Heart left ventricle (tissue), 16 donors: ENCODE results near the gene PRKG1. TPM values are rescaled to one million over a fixed set of nuclear protein-coding genes. Genes with fewer than 3 reads are reported as not detected.
"Not testable (repeated sequence)": the region's sequence is repeated elsewhere in the genome, so short reads cannot be mapped to it uniquely, and the experiment has no call there.

Source experiments
- ATAC-seq, 4 donors: fragments of 200-7000 bp; cut with Tn5 transposase; one replicate each; pipeline ENCODE4 v1.9.1; 2020 to 2022; ENCODE audit warnings: moderate library complexity in 4 of 4, mild to moderate bottlenecking in 3 of 4, moderate number of reproducible peaks in 1 of 4
- DNase-seq, 5 donors: peaks; one replicate each; pipeline ENCODE4 v3.0.0-alpha.2; 2020
- H3K27ac ChIP-seq, 12 donors: fragments of 200-600 bp; sonication (generic) in 4 of 12; one replicate each; pipeline versions ENCODE4 v1.5.0 to v1.8.0; 2016 to 2022; ENCODE audit warnings: mild to moderate bottlenecking in 2 of 12
- H3K27me3 ChIP-seq, 9 donors: fragments of 200-600 bp; sonication (generic) in 2 of 9; one replicate each; pipeline versions ENCODE4 v1.5.1 to v1.8.0; 2016 to 2022; ENCODE audit warnings: mild to moderate bottlenecking in 3 of 9
- H3K36me3 ChIP-seq, 9 donors: fragments of 200-600 bp; sonication (generic) in 2 of 9; one replicate each; pipeline versions ENCODE4 v1.5.0 to v1.8.0; 2018 to 2022; ENCODE audit warnings: mild to moderate bottlenecking in 2 of 9
- H3K4me1 ChIP-seq, 12 donors: fragments of 200-600 bp; sonication (generic) in 4 of 12; one replicate each; pipeline versions ENCODE4 v1.5.0 to v1.8.0; 2016 to 2022; ENCODE audit warnings: mild to moderate bottlenecking in 3 of 12
- H3K4me3 ChIP-seq, 12 donors: fragments of 200-600 bp; sonication (generic) in 4 of 12; one replicate each; pipeline versions ENCODE4 v1.5.0 to v1.8.0; 2017 to 2022; ENCODE audit warnings: mild to moderate bottlenecking in 9 of 12, moderate library complexity in 4 of 12
- H3K9me3 ChIP-seq, 12 donors: fragments of 200-600 bp; sonication (generic) in 4 of 12; one replicate each; pipeline versions ENCODE4 v1.5.0 to v1.8.0; 2016 to 2022; ENCODE audit warnings: mild to moderate bottlenecking in 1 of 12
- CTCF ChIP-seq, 12 donors: fragments of 200-600 bp; sonication (generic) in 4 of 12; IDR thresholded peaks; one replicate each; pipeline versions ENCODE4 v1.5.0 to v1.8.0; 2018 to 2022; ENCODE audit warnings: antibody characterized with exemption in 12 of 12, mild to moderate bottlenecking in 5 of 12
- POLR2A ChIP-seq, 2 donors: fragments of 450-650 bp; IDR thresholded peaks; one replicate each; pipeline ENCODE4 v1.6.1; 2017; ENCODE audit warnings: antibody characterized with exemption in 2 of 2, mild to moderate bottlenecking in 2 of 2, moderate library complexity in 2 of 2
- WGBS, 4 donors: extraction: QIAGEN DNeasy Blood & Tissue Kit in 2 of 4; methylation state at CpG; one replicate each; pipeline versions ENCODE4 v1.1.5 to v1.1.7; 2013 to 2018; 5-methylcytosine and 5-hydroxymethylcytosine counted together
- intact Hi-C, 10 donors: fragments of 100-400 bp; cut with DNase I; formaldehyde crosslinking; loops; one replicate each; pipeline versions ENCODE4 v1.11.1 to v1.14.2; 2022
- polyA plus RNA-seq, 2 donors: library from polyadenylated mRNA; stranded (reverse); fragments of 200-250 nt; gene quantifications; one replicate each; pipeline ENCODE4 v1.2.3, GENCODE V29; 2013
- total RNA-seq, 9 donors: library from RNA; depleted of rRNA in 2 of 9; stranded (reverse); fragments of >200 nt in 2 of 9; fragmentation: NEBNext Ultra II Directional in 3 of 9; extraction: Animal tissue kit (Norgen Biotek cat#: 25700) in 3 of 9; gene quantifications; one replicate each; pipeline versions ENCODE4 v1.1.0 to v1.2.4, GENCODE V29; 2016 to 2023
- donor health status: ischemic (EF 13 %, LVEDD 7.1; RV severe dilation, severe dysfunction).
- donor health status: healthy with polysubstance abuse.
- donor health status: DM: no; HTN: yes; CAD: no.
- donor health status: DM: no; HTN: no; CAD: no.
- donor health status: ischemic (EF 25% LVEDD 6.9; RV normal size, moderate dysfunction).
- donor health status: ischemic (EF 25% LVEDD 5.7; RV mildly dilated, moderate dysfunction).
- donor health status: healthy.
- donor health status: DM: yes; HTN: yes; CAD: no.
- donor health status: ischemic (EF 35%, LVEDD 5.7; RV mildly dilated, moderate dysfunction).
- donor health status: nonischemic (EF 11% LVEDD 7.7; RV severe dilation, severe dysfunction).
- donor health status: DM: yes; HTN: yes; CAD: no.
- donor health status: PGD.
- donor health status: ischemic (EF 29% LVEDD 5.4; RV normal size, mild dysfunction).
- donor health status: nonischemic (EF 23%, LVEDD 6.1; RV moderate dilation, normal function).

Gene PRKG1
- total and polyA plus RNA-seq, 11 donors, result 5.5 to 37.3 (median 29.3) TPM

DNA sequence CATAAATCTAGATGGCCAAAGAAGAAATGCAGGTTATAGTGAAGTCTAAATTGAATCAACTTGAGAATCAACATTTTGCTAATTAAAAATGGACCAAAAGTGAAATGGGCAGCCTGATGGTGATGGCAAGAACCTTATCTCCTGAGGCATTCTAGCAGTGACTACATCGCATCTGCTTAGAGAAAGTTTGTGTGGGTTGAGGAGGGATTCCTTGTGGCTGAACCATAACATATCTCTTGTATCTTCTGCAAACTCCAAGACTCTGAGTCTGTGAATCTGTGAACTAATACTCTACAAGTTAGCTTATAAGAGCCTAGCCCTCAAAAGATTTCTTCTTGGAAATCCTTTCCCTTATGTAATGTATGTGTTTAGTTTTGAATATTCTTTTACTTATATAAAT lies 85.6 kb downstream of the PRKG1 start:
- intact Hi-C loops, result no loop called here
- no peak for TF ChIP-seq CTCF (IDR thresholded peaks at IDR 0.05)
- no peak for TF ChIP-seq POLR2A (IDR thresholded peaks at IDR 0.05)
- H3K27ac ChIP-seq, result no peak overlapping the region
- H3K4me3 ChIP-seq, result no peak overlapping the region
- H3K27me3 ChIP-seq, result no peaks in the 10 kb centered on the region
- DNase-seq (no peak), ATAC-seq (no peak)
- no peaks in the 10 kb centered on the region for H3K9me3 ChIP-seq
- 74 to 92% (median 88%) methylated on average over 1 of the region's 1 CpG for WGBS, 4 donors
- H3K36me3 ChIP-seq, result no peaks in the 10 kb centered on the region
- peaks cover 0 to 15% (median 10%) of the 10 kb centered on the region in 12 donors for H3K4me1 ChIP-seq

- peak in 4 of 5 donors; percentile 46 to 71 (median 62) for DNase-seq
- H3K9me3 ChIP-seq, result peaks cover 0 to 3% (median 0%) of the 10 kb centered on the region in 12 donors
- H3K4me3 ChIP-seq, result no peak overlapping the region
- intact Hi-C loops, result no loop called here
- peak; percentile 92 to 98 (median 97) for ATAC-seq
- no peak for TF ChIP-seq POLR2A (IDR thresholded peaks at IDR 0.05)
- no peak for TF ChIP-seq CTCF (IDR thresholded peaks at IDR 0.05)
- WGBS, 4 donors, result 7 to 24% (median 8%) methylated on average over 1 of the region's 1 CpG
- no peaks in the 10 kb centered on the region for H3K36me3 ChIP-seq
- H3K4me1 ChIP-seq, result peaks cover 0 to 15% (median 10%) of the 10 kb centered on the region in 12 donors
- H3K27me3 ChIP-seq, result no peaks in the 10 kb centered on the region
- no peak overlapping the region for H3K27ac ChIP-seq
Measured at GRCh38 chr10:51162002-51162401, 87.7 kb downstream of the PRKG1 start.

DNA sequence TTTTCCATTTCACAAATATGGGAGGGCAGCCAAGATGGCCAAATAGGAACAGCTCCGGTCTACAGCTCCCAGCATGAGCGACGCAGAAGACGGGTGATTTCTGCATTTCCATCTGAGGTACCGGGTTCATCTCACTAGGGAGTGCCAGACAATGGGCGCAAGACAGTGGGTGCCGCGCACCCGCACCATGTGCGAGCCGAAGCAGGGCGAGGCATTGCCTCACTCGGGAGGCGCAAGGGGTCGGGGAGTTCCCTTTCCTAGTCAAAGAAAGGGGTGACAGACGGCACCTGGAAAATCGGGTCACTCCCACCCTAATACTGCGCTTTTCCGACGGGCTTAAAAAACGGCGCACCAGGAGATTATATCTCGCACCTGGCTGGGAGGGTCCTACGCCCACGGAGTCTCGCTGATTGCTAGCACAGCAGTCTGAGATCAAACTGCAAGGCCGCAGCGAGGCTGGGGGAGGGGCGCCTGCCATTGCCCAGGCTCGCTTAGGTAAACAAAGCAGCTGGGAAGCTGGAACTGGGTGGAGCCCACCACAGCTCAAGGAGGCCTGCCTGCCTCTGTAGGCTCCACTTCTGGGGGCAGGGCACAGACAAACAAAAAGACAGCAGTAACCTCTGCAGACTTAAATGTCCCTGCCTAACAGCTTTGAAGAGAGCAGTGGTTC lies 89.2 kb downstream of the PRKG1 start:
- H3K9me3 ChIP-seq, intact Hi-C loops, H3K27ac ChIP-seq, H3K4me3 ChIP-seq, ATAC-seq, H3K27me3 ChIP-seq, H3K36me3 ChIP-seq: not testable (repeated sequence)
- 93 to 96% (median 96%) methylated on average over 25 to 30 of the region's 30 CpGs for WGBS, 4 donors
- peak in 1 of 5 donors; percentile 37 for DNase-seq
- H3K4me1 ChIP-seq, result peaks cover 0 to 15% (median 10%) of the 10 kb centered on the region in 12 donors

GRCh38 chr10:51168086-51168815 lies 94.0 kb downstream of the PRKG1 start:
- no peak overlapping the region for H3K4me3 ChIP-seq
- WGBS, 4 donors, result 67 to 76% (median 70%) methylated on average over 2 of the region's 2 CpGs
- no peak for DNase-seq
- peaks cover 0 to 3% (median 0%) of the 10 kb centered on the region in 12 donors for H3K9me3 ChIP-seq
- TF ChIP-seq POLR2A (IDR thresholded peaks at IDR 0.05) (no peak), CTCF (IDR thresholded peaks at IDR 0.05) (no peak)
- ATAC-seq, result no peak
- H3K4me1 ChIP-seq, result no peaks in the 10 kb centered on the region
- no peak overlapping the region for H3K27ac ChIP-seq
- intact Hi-C loops, result no loop called here
- no peaks in the 10 kb centered on the region for H3K27me3 ChIP-seq
- H3K36me3 ChIP-seq, result no peaks in the 10 kb centered on the region
